SH-SY5Y (cell line): Measurements from ENCODE around the gene TEAD1.

ENCODE experiments used
- GATA2 ChIP-seq: IDR thresholded peaks from 2 replicates; pipeline ENCODE4 v1.6.1; 2011; ENCODE audit warnings: mild to moderate bottlenecking, low read depth, low read length
- GATA3 ChIP-seq: IDR thresholded peaks from 2 replicates; pipeline ENCODE4 v1.6.1; 2011; ENCODE audit warnings: low read depth, mild to moderate bottlenecking, low read length, moderate library complexity

GRCh38 chr11:12731841-12732336 is 57.7 kb downstream of the TEAD1 start:
- TF ChIP-seq GATA3, result no peak
- TF ChIP-seq GATA2, result no peak
